HG02642 (cell line): ENCODE results near the gene SND1.

Experiments
- ATAC-seq: cut with Tn5 transposase; IDR thresholded peaks from one replicate; pipeline ENCODE4 v1.9.1; 2021; ENCODE audit warnings: mild to moderate bottlenecking; ENCODE audit not compliant: unreplicated experiment, poor library complexity

Gene SND1

GRCh38 chr7:127680983-127681382 lies 29.0 kb downstream of the SND1 start:
- ATAC-seq: no peak

GRCh38 chr7:127682140-127682539 lies 30.1 kb downstream of the SND1 start:
- ATAC-seq: no peak

GRCh38 chr7:127683776-127684681 lies 32.0 kb downstream of the SND1 start:
- ATAC-seq: peak; percentile 80

GRCh38 chr7:127689194-127689772 lies 37.3 kb downstream of the SND1 start:
- ATAC-seq: no peak

GRCh38 chr7:127690337-127690736 lies 38.3 kb downstream of the SND1 start:
- ATAC-seq: no peak

GRCh38 chr7:127690806-127691205 lies 38.8 kb downstream of the SND1 start:
- ATAC-seq: no peak

- no peak for ATAC-seq
Measured at GRCh38 chr7:127692200-127692599, 40.2 kb downstream of the SND1 start.

- ATAC-seq: no peak
Measured at GRCh38 chr7:127699853-127700252, 47.9 kb downstream of the SND1 start.

- no peak for ATAC-seq
Measured at GRCh38 chr7:127702052-127702652, 50.2 kb downstream of the SND1 start.

- ATAC-seq: no peak
Measured at GRCh38 chr7:127702938-127703337, 50.9 kb downstream of the SND1 start.

- no peak for ATAC-seq
Measured at GRCh38 chr7:127704211-127704610, 52.2 kb downstream of the SND1 start.

- no peak for ATAC-seq
Measured at GRCh38 chr7:127705461-127705959, 53.5 kb downstream of the SND1 start.

GRCh38 chr7:127706766-127707165 lies 54.8 kb downstream of the SND1 start:
- ATAC-seq: no peak

GRCh38 chr7:127708201-127708600 lies 56.2 kb downstream of the SND1 start:
- ATAC-seq: no peak

- ATAC-seq: no peak
Measured at GRCh38 chr7:127708788-127709187, 56.8 kb downstream of the SND1 start.

GRCh38 chr7:127710635-127711034 lies 58.6 kb downstream of the SND1 start:
- ATAC-seq: no peak

- no peak for ATAC-seq
Measured at GRCh38 chr7:127711872-127712271, 59.9 kb downstream of the SND1 start.

GRCh38 chr7:127713006-127713405 lies 61.0 kb downstream of the SND1 start:
- ATAC-seq: no peak

- no peak for ATAC-seq
Measured at GRCh38 chr7:127713758-127714157, 61.8 kb downstream of the SND1 start.

GRCh38 chr7:127715272-127715671 lies 63.3 kb downstream of the SND1 start:
- ATAC-seq: no peak

GRCh38 chr7:127715901-127716300 lies 63.9 kb downstream of the SND1 start:
- ATAC-seq: no peak
